ENCODE measurements around the gene RFX1. TPM values are rescaled to one million over a fixed set of nuclear protein-coding genes. Genes with fewer than 3 reads are reported as not detected.

RFX1 gene
- total and polyA plus RNA-seq, 9 of the 15 experiments (the other 6 are each of a cell fraction or from before 2014, with no cell fraction given), result 0.14 to 19.3 (median 1.2) TPM

DNA sequence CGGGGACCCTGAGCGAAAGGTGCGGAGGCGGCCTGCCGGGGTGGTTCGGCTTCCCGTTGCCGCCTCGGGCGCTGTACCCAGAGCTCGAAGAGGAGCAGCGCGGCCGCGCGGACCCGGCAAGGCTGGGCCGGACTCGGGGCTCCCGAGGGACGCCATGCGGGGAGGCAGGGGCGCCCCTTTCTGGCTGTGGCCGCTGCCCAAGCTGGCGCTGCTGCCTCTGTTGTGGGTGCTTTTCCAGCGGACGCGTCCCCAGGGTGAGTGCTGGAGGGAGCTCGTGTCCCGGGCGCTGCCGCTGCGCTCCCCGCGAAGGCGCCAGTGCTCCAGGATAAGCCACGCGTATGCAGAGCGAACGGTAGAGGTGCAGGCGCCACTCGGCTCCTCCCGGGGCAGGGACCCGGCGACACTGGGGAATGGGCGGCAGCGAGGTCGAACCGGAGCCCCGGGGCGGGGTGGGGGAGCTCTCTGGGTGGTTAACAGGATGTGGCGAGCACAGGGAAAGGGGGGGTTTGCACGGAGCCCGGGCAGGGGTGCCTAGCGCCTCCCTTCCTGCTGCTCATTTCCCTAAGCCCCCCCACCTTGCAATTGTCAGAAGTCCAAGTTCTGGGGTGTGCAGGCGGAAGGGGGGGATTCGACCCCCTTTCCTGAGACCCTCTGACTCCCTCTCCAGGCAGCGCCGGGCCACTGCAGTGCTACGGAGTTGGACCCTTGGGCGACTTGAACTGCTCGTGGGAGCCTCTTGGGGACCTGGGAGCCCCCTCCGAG lies 25.8 kb upstream of the RFX1 start, which contains the start of gene IL27RA (continued):
- TF ChIP-seq, protein P1, sequence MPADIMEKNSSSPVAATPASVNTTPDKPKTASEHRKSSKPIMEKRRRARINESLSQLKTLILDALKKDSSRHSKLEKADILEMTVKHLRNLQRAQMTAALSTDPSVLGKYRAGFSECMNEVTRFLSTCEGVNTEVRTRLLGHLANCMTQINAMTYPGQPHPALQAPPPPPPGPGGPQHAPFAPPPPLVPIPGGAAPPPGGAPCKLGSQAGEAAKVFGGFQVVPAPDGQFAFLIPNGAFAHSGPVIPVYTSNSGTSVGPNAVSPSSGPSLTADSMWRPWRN (IDR thresholded peaks at IDR 0.05; ENCODE audit: low read depth), result no peak
- TF ChIP-seq, protein P2, sequence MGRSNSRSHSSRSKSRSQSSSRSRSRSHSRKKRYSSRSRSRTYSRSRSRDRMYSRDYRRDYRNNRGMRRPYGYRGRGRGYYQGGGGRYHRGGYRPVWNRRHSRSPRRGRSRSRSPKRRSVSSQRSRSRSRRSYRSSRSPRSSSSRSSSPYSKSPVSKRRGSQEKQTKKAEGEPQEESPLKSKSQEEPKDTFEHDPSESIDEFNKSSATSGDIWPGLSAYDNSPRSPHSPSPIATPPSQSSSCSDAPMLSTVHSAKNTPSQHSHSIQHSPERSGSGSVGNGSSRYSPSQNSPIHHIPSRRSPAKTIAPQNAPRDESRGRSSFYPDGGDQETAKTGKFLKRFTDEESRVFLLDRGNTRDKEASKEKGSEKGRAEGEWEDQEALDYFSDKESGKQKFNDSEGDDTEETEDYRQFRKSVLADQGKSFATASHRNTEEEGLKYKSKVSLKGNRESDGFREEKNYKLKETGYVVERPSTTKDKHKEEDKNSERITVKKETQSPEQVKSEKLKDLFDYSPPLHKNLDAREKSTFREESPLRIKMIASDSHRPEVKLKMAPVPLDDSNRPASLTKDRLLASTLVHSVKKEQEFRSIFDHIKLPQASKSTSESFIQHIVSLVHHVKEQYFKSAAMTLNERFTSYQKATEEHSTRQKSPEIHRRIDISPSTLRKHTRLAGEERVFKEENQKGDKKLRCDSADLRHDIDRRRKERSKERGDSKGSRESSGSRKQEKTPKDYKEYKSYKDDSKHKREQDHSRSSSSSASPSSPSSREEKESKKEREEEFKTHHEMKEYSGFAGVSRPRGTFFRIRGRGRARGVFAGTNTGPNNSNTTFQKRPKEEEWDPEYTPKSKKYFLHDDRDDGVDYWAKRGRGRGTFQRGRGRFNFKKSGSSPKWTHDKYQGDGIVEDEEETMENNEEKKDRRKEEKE (IDR thresholded peaks at IDR 0.05; ENCODE audit: borderline replicate concordance in 1 of 2, control insufficient read depth in 1 of 2, low read depth in 2 of 2, low read length in 1 of 2), result no peak
- TF ChIP-seq MCM3 (IDR thresholded peaks at IDR 0.05) (no peak), BRD4 (IDR thresholded peaks at IDR 0.05) (peak; percentile 84), MTA2 (IDR thresholded peaks at IDR 0.05; ENCODE audit: low read depth) (no peak), ZNF146 (CRISPR knock-in tag; IDR thresholded peaks at IDR 0.05; ENCODE audit: unreplicated experiment) (no peak), ZFP1 (CRISPR knock-in tag; IDR thresholded peaks at IDR 0.05) (no peak), CHD1 (IDR thresholded peaks at IDR 0.05; ENCODE audit: low read length) (peak; percentile 63), MEF2A (IDR thresholded peaks at IDR 0.05; ENCODE audit: control insufficient read depth, low read depth, low read length) (no peak), KDM5B (IDR thresholded peaks at IDR 0.05; ENCODE audit: insufficient replicate concordance, low read depth, low read length) (peak; percentile 64), ZNF507 (tag; conservative IDR thresholded peaks at IDR 0.05) (no peak)
- TF ChIP-seq, protein P3, sequence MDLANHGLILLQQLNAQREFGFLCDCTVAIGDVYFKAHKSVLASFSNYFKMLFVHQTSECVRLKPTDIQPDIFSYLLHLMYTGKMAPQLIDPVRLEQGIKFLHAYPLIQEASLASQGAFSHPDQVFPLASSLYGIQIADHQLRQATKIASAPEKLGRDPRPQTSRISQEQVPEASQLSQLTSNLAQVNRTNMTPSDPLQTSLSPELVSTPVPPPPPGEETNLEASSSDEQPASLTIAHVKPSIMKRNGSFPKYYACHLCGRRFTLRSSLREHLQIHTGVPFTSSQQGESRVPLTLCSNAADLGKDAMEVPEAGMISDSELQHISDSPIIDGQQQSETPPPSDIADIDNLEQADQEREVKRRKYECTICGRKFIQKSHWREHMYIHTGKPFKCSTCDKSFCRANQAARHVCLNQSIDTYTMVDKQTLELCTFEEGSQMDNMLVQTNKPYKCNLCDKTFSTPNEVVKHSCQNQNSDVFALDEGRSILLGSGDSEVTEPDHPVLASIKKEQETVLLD (IDR thresholded peaks at IDR 0.05), result no peak; the same call in 1 of the 2 replicates
- TF ChIP-seq, protein P4, sequence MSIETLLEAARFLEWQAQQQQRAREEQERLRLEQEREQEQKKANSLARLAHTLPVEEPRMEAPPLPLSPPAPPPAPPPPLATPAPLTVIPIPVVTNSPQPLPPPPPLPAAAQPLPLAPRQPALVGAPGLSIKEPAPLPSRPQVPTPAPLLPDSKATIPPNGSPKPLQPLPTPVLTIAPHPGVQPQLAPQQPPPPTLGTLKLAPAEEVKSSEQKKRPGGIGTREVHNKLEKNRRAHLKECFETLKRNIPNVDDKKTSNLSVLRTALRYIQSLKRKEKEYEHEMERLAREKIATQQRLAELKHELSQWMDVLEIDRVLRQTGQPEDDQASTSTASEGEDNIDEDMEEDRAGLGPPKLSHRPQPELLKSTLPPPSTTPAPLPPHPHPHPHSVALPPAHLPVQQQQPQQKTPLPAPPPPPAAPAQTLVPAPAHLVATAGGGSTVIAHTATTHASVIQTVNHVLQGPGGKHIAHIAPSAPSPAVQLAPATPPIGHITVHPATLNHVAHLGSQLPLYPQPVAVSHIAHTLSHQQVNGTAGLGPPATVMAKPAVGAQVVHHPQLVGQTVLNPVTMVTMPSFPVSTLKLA (conservative IDR thresholded peaks at IDR 0.05), result peak in 1 of 2 experiments; percentile 57; a peak in 3 of 4 replicates
- TF ChIP-seq, protein P5, sequence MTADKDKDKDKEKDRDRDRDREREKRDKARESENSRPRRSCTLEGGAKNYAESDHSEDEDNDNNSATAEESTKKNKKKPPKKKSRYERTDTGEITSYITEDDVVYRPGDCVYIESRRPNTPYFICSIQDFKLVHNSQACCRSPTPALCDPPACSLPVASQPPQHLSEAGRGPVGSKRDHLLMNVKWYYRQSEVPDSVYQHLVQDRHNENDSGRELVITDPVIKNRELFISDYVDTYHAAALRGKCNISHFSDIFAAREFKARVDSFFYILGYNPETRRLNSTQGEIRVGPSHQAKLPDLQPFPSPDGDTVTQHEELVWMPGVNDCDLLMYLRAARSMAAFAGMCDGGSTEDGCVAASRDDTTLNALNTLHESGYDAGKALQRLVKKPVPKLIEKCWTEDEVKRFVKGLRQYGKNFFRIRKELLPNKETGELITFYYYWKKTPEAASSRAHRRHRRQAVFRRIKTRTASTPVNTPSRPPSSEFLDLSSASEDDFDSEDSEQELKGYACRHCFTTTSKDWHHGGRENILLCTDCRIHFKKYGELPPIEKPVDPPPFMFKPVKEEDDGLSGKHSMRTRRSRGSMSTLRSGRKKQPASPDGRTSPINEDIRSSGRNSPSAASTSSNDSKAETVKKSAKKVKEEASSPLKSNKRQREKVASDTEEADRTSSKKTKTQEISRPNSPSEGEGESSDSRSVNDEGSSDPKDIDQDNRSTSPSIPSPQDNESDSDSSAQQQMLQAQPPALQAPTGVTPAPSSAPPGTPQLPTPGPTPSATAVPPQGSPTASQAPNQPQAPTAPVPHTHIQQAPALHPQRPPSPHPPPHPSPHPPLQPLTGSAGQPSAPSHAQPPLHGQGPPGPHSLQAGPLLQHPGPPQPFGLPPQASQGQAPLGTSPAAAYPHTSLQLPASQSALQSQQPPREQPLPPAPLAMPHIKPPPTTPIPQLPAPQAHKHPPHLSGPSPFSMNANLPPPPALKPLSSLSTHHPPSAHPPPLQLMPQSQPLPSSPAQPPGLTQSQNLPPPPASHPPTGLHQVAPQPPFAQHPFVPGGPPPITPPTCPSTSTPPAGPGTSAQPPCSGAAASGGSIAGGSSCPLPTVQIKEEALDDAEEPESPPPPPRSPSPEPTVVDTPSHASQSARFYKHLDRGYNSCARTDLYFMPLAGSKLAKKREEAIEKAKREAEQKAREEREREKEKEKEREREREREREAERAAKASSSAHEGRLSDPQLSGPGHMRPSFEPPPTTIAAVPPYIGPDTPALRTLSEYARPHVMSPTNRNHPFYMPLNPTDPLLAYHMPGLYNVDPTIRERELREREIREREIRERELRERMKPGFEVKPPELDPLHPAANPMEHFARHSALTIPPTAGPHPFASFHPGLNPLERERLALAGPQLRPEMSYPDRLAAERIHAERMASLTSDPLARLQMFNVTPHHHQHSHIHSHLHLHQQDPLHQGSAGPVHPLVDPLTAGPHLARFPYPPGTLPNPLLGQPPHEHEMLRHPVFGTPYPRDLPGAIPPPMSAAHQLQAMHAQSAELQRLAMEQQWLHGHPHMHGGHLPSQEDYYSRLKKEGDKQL (CRISPR knock-in tag; IDR thresholded peaks at IDR 0.05; ENCODE audit: borderline replicate concordance), result no peak
